Astrocyte of the spinal cord (primary cell): ENCODE measurements around the gene CACNA1D.

Experiments used
- DNase-seq: peaks from one replicate; pipeline ENCODE4 v3.0.0; 2011; ENCODE audit warnings: low read depth, low spot score
- H3K4me3 ChIP-seq: 2 replicates; pipeline ENCODE4 v1.5.1; 2011; ENCODE audit warnings: low read depth, mild to moderate bottlenecking, low read length, moderate library complexity
- CTCF ChIP-seq: IDR thresholded peaks from 2 replicates; pipeline ENCODE4 v1.5.1; 2012; ENCODE audit warnings: low read depth, mild to moderate bottlenecking, low read length, inconsistent platforms
- in situ Hi-C: cut with HindIII; loops from 2 replicates; pipeline ENCODE4 v1.10.0; 2017; ENCODE audit warnings: low sequenced_read_pairs

Gene CACNA1D

GRCh38 chr3:53705774-53706173 is 211.4 kb downstream of the CACNA1D start:
- in situ Hi-C loops, result no loop called here
- H3K4me3 ChIP-seq, result no peak overlapping the region
- DNase-seq, result no peak
- TF ChIP-seq CTCF, result no peak

- DNase-seq, result no peak
- TF ChIP-seq CTCF, result no peak
- H3K4me3 ChIP-seq, result no peak overlapping the region
- in situ Hi-C loops, result no loop called here
These were observed 212.8 kb downstream of the CACNA1D start for GRCh38 chr3:53707222-53707621.

- H3K4me3 ChIP-seq, result no peak overlapping the region
- TF ChIP-seq CTCF, result no peak
- in situ Hi-C loops, result no loop called here
- DNase-seq, result no peak
These were observed 213.7 kb downstream of the CACNA1D start for GRCh38 chr3:53708001-53708621.

- in situ Hi-C loops, result no loop called here
- no peak for TF ChIP-seq CTCF
- H3K4me3 ChIP-seq, result no peak overlapping the region
These were observed 214.8 kb downstream of the CACNA1D start for GRCh38 chr3:53709256-53709655.

GRCh38 chr3:53709860-53710674 is 215.7 kb downstream of the CACNA1D start:
- TF ChIP-seq CTCF, result peak; percentile 80
- in situ Hi-C loops, result no loop called here
- peak; percentile 69 for DNase-seq
- H3K4me3 ChIP-seq, result no peak overlapping the region

More at GRCh38 chr3:53709256-53709655, 214.8 kb downstream of the CACNA1D start:
- DNase-seq, result no peak

GRCh38 chr3:53711387-53711786 is 217.0 kb downstream of the CACNA1D start:
- no peak overlapping the region for H3K4me3 ChIP-seq
- DNase-seq, result no peak
- no peak for TF ChIP-seq CTCF
- in situ Hi-C loops, result no loop called here
